HG03280 (cell line): ENCODE results near the gene HIRA.
"Not testable (repeated sequence)": the region's sequence is repeated elsewhere in the genome, so short reads cannot be mapped to it uniquely, and the experiment has no call there.

Source experiments
- ATAC-seq: cut with Tn5 transposase; IDR thresholded peaks from one replicate; pipeline ENCODE4 v1.9.1; 2021; ENCODE audit warnings: mild to moderate bottlenecking, moderate library complexity; ENCODE audit not compliant: unreplicated experiment

Gene HIRA

GRCh38 chr22:19386248-19386647 lies 45.3 kb downstream of the HIRA start:
- no peak for ATAC-seq

- no peak for ATAC-seq
Observed at GRCh38 chr22:19385221-19385906, 46.2 kb downstream of the HIRA start.

GRCh38 chr22:19383292-19383691 lies 48.2 kb downstream of the HIRA start:
- ATAC-seq = no peak

GRCh38 chr22:19382240-19382639 lies 49.3 kb downstream of the HIRA start:
- ATAC-seq = no peak

- ATAC-seq = no peak
Observed at GRCh38 chr22:19378344-19378674, 53.2 kb downstream of the HIRA start.

GRCh38 chr22:19377565-19378343 lies 53.8 kb downstream of the HIRA start:
- ATAC-seq = no peak

GRCh38 chr22:19376971-19377370 lies 54.6 kb downstream of the HIRA start:
- no peak for ATAC-seq

- no peak for ATAC-seq
Observed at GRCh38 chr22:19376247-19376646, 55.3 kb downstream of the HIRA start.

GRCh38 chr22:19375435-19375834 lies 56.1 kb downstream of the HIRA start:
- ATAC-seq = no peak

- no peak for ATAC-seq
Observed at GRCh38 chr22:19374410-19374809, 57.1 kb downstream of the HIRA start.

- ATAC-seq = no peak
Observed at GRCh38 chr22:19373450-19373849, 58.1 kb downstream of the HIRA start.

- ATAC-seq = no peak
Observed at GRCh38 chr22:19371893-19372292, 59.6 kb downstream of the HIRA start.

GRCh38 chr22:19368876-19369275 lies 62.7 kb downstream of the HIRA start:
- no peak for ATAC-seq

- no peak for ATAC-seq
Observed at GRCh38 chr22:19367763-19368367, 63.7 kb downstream of the HIRA start.

GRCh38 chr22:19363541-19363940 lies 68.0 kb downstream of the HIRA start:
- ATAC-seq = not testable (repeated sequence)

- peak; percentile 57 for ATAC-seq
Observed at GRCh38 chr22:19361501-19362103, 69.9 kb downstream of the HIRA start.

- no peak for ATAC-seq
Observed at GRCh38 chr22:19360862-19361261, 70.7 kb downstream of the HIRA start.

GRCh38 chr22:19360300-19360792 lies 71.2 kb downstream of the HIRA start:
- no peak for ATAC-seq

GRCh38 chr22:19359554-19360299 lies 71.8 kb downstream of the HIRA start:
- no peak for ATAC-seq

GRCh38 chr22:19358703-19359553 lies 72.6 kb downstream of the HIRA start:
- no peak for ATAC-seq
